BE2C (cell line): ENCODE results near the gene TTBK2.

ENCODE experiments used
- DNase-seq: peaks from one replicate; pipeline ENCODE4 v3.0.0-alpha.2; 2020
- H3K27me3 ChIP-seq: fragments of 250-450 bp; sonication (Bioruptor Pico); 2 replicates; pipeline ENCODE4 v1.5.1; 2020; ENCODE audit warnings: mild to moderate bottlenecking
- H3K36me3 ChIP-seq: fragments of 250-450 bp; sonication (Bioruptor Pico); 2 replicates; pipeline ENCODE4 v1.5.1; 2020; ENCODE audit warnings: mild to moderate bottlenecking
- H3K4me1 ChIP-seq: fragments of 250-450 bp; sonication (Bioruptor Pico); 2 replicates; pipeline ENCODE4 v1.5.1; 2020
- H3K4me3 ChIP-seq: 2 replicates; pipeline ENCODE4 v1.5.1; 2011; ENCODE audit warnings: low read depth, low read length
- H3K9me3 ChIP-seq: fragments of 250-450 bp; sonication (Bioruptor Pico); 2 replicates; pipeline ENCODE4 v1.5.1; 2020
- TF ChIP-seq, protein P1 (sequence below): IDR thresholded peaks from 2 replicates; pipeline ENCODE4 v1.5.1; 2012; ENCODE audit warnings: mild to moderate bottlenecking, low read depth, low read length

The TTBK2 gene

DNA sequence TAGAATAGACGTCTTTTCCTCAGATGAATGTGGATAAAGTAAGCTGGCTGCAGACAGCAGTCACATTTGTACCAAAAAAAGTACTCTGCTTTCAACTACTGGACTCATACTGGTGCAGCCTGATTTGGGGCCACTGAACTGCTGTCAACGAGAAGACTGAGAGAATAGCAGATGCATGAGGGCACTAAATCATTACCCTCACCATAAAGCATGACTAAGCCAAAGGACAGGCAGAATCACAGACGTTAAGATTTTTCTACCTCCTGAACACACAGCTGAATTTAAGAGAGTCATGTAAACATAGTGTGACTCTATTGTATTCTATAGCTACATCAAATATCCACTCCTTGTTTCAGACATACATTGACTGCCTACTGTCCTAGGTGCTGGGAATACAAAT is 115.8 kb downstream of the TTBK2 start:
- no peaks in the 10 kb centered on the region for H3K27me3 ChIP-seq
- H3K9me3 ChIP-seq: no peaks in the 10 kb centered on the region
- no peaks in the 10 kb centered on the region; the same call in 1 of the 2 replicates for H3K36me3 ChIP-seq
- H3K4me3 ChIP-seq: no peak overlapping the region
- no peaks in the 10 kb centered on the region for H3K4me1 ChIP-seq
- DNase-seq: no peak
- TF ChIP-seq, protein P1, sequence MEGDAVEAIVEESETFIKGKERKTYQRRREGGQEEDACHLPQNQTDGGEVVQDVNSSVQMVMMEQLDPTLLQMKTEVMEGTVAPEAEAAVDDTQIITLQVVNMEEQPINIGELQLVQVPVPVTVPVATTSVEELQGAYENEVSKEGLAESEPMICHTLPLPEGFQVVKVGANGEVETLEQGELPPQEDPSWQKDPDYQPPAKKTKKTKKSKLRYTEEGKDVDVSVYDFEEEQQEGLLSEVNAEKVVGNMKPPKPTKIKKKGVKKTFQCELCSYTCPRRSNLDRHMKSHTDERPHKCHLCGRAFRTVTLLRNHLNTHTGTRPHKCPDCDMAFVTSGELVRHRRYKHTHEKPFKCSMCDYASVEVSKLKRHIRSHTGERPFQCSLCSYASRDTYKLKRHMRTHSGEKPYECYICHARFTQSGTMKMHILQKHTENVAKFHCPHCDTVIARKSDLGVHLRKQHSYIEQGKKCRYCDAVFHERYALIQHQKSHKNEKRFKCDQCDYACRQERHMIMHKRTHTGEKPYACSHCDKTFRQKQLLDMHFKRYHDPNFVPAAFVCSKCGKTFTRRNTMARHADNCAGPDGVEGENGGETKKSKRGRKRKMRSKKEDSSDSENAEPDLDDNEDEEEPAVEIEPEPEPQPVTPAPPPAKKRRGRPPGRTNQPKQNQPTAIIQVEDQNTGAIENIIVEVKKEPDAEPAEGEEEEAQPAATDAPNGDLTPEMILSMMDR: no peak

- H3K27me3 ChIP-seq: no peaks in the 10 kb centered on the region
- H3K4me3 ChIP-seq: no peak overlapping the region
- no peaks in the 10 kb centered on the region; the same call in 1 of the 2 replicates for H3K36me3 ChIP-seq
- no peak for DNase-seq
- TF ChIP-seq, protein P1: no peak
- H3K9me3 ChIP-seq: no peaks in the 10 kb centered on the region
- H3K4me1 ChIP-seq: no peaks in the 10 kb centered on the region
Measured at GRCh38 chr15:42803436-42803835, 117.1 kb downstream of the TTBK2 start.

DNA sequence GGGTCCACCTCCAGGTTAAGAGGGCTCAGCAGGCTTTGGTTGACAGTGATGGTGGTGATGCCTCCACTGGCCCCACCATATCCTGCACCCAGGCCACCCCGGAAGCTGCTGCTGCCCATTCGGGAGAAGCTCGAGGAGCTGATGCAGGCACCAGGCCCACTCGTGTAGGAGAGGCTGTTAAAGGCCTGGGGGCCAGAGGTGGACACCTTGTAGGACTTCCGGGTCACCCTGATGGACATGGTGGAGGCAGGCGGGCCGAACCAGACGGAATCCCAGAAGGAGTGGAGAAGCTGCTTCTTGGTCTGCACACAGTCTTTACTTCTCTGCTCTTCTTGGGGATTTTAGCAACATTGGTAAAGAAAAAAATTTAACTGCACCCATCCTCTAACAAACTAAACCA is 118.4 kb downstream of the TTBK2 start:
- Histone ChIP-seq H3K4me1 (no peaks in the 10 kb centered on the region), H3K9me3 (no peaks in the 10 kb centered on the region), H3K27me3 (no peaks in the 10 kb centered on the region), H3K36me3 (no peaks in the 10 kb centered on the region; the same call in 1 of the 2 replicates), H3K4me3 (no peak overlapping the region)
- TF ChIP-seq, protein P1: no peak
- no peak for DNase-seq

- no peaks in the 10 kb centered on the region for H3K27me3 ChIP-seq
- TF ChIP-seq, protein P1: peak; percentile 18; the same call in 1 of the 2 replicates
- no peaks in the 10 kb centered on the region for H3K9me3 ChIP-seq
- no peaks in the 10 kb centered on the region for H3K4me1 ChIP-seq
- H3K4me3 ChIP-seq: no peak overlapping the region
- no peaks in the 10 kb centered on the region; the same call in 1 of the 2 replicates for H3K36me3 ChIP-seq
- DNase-seq: peak; percentile 11
Measured at GRCh38 chr15:42800731-42801474, 119.7 kb downstream of the TTBK2 start.

DNA sequence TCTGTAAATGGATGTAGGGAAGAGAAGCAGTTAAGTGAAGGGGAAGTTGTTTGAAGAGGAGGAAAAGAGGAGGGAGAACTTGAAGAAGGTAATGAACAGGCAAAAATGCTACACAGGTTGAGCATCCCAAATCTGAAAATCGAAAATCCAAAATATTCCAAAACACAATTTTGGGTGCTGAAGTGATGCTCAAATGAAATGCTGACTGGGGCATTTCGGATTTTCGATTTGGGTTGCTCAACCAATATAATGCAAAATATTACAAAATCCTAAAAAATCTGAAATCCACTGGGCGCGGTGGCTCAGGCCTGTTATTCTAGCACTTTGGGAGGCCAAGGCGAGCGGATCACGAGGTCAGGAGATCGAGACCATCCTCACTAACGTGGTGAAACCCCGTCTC is 121.8 kb downstream of the TTBK2 start:
- H3K4me1 ChIP-seq: no peaks in the 10 kb centered on the region
- TF ChIP-seq, protein P1: no peak
- DNase-seq: no peak
- no peaks in the 10 kb centered on the region; the same call in 1 of the 2 replicates for H3K36me3 ChIP-seq
- no peaks in the 10 kb centered on the region for H3K27me3 ChIP-seq
- H3K4me3 ChIP-seq: no peak overlapping the region
- H3K9me3 ChIP-seq: no peaks in the 10 kb centered on the region
